SH-SY5Y (cell line): ENCODE measurements around the gene IL17RE.

Experiments
- GATA2 ChIP-seq: IDR thresholded peaks from 2 replicates; pipeline ENCODE4 v1.6.1; 2011; ENCODE audit warnings: mild to moderate bottlenecking, low read depth, low read length
- GATA3 ChIP-seq: IDR thresholded peaks from 2 replicates; pipeline ENCODE4 v1.6.1; 2011; ENCODE audit warnings: low read depth, mild to moderate bottlenecking, low read length, moderate library complexity

- TF ChIP-seq GATA2 (no peak), GATA3 (no peak)
These were observed 30.4 kb downstream of the IL17RE start for GRCh38 chr3:9932843-9933560.
